Chondrocyte (in vitro differentiated cells): ENCODE results near the gene SQOR. TPM values are rescaled to one million over a fixed set of nuclear protein-coding genes. Genes with fewer than 3 reads are reported as not detected.

Experiments used
- DNase-seq: peaks from one replicate; pipeline ENCODE4 v3.0.0; 2021; ENCODE audit warnings: mixed read lengths, low spot score
- H3K27ac Mint-ChIP-seq: one replicate; pipeline ENCODE4 v1.8.0; 2021; ENCODE audit warnings: mild to moderate bottlenecking, moderate library complexity, mixed read lengths; ENCODE audit not compliant: unreplicated experiment
- H3K27me3 Mint-ChIP-seq: 2 replicates; pipeline ENCODE4 v1.8.0; 2021; ENCODE audit warnings: low read depth, mixed read lengths
- H3K36me3 Mint-ChIP-seq: 2 replicates; pipeline ENCODE4 v1.8.0; 2021; ENCODE audit warnings: low read depth, mixed read lengths
- H3K4me1 Mint-ChIP-seq: 2 replicates; pipeline ENCODE4 v1.8.0; 2021; ENCODE audit warnings: low read depth, mild to moderate bottlenecking, mixed read lengths
- H3K4me3 Mint-ChIP-seq: one replicate; pipeline ENCODE4 v1.8.0; 2021; ENCODE audit warnings: mild to moderate bottlenecking, moderate library complexity, mixed read lengths; ENCODE audit not compliant: unreplicated experiment
- H3K9me3 Mint-ChIP-seq: 2 replicates; pipeline ENCODE4 v1.8.0; 2021; ENCODE audit warnings: low read depth, mixed read lengths
- long read RNA-seq: library from polyadenylated mRNA; stranded (forward); transcript quantifications from one replicate; pipeline ENCODE4 v2.0.0, GENCODE V29; 2021
- total RNA-seq: library from RNA; stranded (reverse); gene quantifications from 3 replicates; pipeline ENCODE4 v1.2.1, GENCODE V29; 2021
- TF ChIP-seq, protein P1 (sequence below): fragments of 200-600 bp; sonication (generic); IDR thresholded peaks from 2 replicates; pipeline ENCODE4 v1.5.0; 2021; ENCODE audit warnings: antibody characterized with exemption, mild to moderate bottlenecking, moderate library complexity

Gene SQOR
- total RNA-seq = 8.9 to 10.9 TPM (median 10.5 TPM) in 3 replicates
- long read RNA-seq, transcript SQOR-201 (10 exons, 2,003 nt) = major isoform, 17 of 19 reads
- long read RNA-seq, partial matches to known transcripts = 2 of 19 reads
- long read RNA-seq, other reads (novel, unspliced or antisense) = 0 of 19 reads

GRCh38 chr15:45634432-45635190 is at the start of gene SQOR:
TSS of gene SQOR (plus strand) at chr15:45635029. CDS start at chr15:45658924, 23,895 bp downstream.
- Mint-ChIP-seq H3K27me3 (no peaks in the 10 kb centered on the region), H3K4me1 (peaks cover 34% of the 10 kb centered on the region), H3K9me3 (peaks cover 3% of the 10 kb centered on the region), H3K36me3 (no peaks in the 10 kb centered on the region), H3K27ac (peak within 1 kb of the TSS; percentile 69), H3K4me3 (peak within 1 kb of the TSS; percentile 89)
- TF ChIP-seq, protein P1, sequence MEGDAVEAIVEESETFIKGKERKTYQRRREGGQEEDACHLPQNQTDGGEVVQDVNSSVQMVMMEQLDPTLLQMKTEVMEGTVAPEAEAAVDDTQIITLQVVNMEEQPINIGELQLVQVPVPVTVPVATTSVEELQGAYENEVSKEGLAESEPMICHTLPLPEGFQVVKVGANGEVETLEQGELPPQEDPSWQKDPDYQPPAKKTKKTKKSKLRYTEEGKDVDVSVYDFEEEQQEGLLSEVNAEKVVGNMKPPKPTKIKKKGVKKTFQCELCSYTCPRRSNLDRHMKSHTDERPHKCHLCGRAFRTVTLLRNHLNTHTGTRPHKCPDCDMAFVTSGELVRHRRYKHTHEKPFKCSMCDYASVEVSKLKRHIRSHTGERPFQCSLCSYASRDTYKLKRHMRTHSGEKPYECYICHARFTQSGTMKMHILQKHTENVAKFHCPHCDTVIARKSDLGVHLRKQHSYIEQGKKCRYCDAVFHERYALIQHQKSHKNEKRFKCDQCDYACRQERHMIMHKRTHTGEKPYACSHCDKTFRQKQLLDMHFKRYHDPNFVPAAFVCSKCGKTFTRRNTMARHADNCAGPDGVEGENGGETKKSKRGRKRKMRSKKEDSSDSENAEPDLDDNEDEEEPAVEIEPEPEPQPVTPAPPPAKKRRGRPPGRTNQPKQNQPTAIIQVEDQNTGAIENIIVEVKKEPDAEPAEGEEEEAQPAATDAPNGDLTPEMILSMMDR = no peak
- DNase-seq = no peak

GRCh38 chr15:45585069-45585791 is 49.6 kb upstream of the SQOR start:
- no peaks in the 10 kb centered on the region for H3K27me3 Mint-ChIP-seq
- DNase-seq = no peak
- H3K27ac Mint-ChIP-seq = no peak overlapping the region
- peaks cover 33% of the 10 kb centered on the region for H3K4me1 Mint-ChIP-seq
- H3K4me3 Mint-ChIP-seq = no peak overlapping the region
- no peaks in the 10 kb centered on the region for H3K9me3 Mint-ChIP-seq
- H3K36me3 Mint-ChIP-seq = no peaks in the 10 kb centered on the region
- TF ChIP-seq, protein P1 = no peak

DNA sequence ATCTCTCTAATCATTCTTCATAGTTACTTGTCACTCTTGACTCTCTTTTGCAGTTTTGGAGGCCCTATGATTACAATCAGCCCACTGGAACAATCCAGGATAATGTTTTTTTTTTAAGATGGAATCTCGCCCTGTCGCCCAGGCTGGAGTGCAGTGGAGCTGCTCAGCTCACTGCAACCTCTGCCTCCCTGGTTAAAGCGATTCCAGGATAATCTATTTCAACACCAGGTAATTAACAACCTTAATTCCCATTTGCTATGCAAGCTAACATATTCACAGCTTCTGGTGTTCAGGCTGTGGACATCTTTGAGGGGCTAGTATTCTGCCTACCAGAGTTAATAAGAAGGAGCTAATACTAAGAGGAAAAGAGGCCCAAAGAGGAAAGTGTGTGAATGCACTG is 48.7 kb upstream of the SQOR start:
- H3K9me3 Mint-ChIP-seq = no peaks in the 10 kb centered on the region
- TF ChIP-seq, protein P1 = no peak
- peak overlapping the region; percentile 100 for H3K27ac Mint-ChIP-seq

GRCh38 chr15:45586601-45587094 is 48.2 kb upstream of the SQOR start:
- peak overlapping the region; percentile 99 for H3K4me3 Mint-ChIP-seq
- no peaks in the 10 kb centered on the region for H3K27me3 Mint-ChIP-seq
- peaks cover 37% of the 10 kb centered on the region for H3K4me1 Mint-ChIP-seq
- H3K9me3 Mint-ChIP-seq = no peaks in the 10 kb centered on the region
- DNase-seq = no peak
- no peaks in the 10 kb centered on the region for H3K36me3 Mint-ChIP-seq
- H3K27ac Mint-ChIP-seq = peak overlapping the region; percentile 100
- TF ChIP-seq, protein P1 = no peak

More for the DNA sequence above, 48.7 kb upstream of the SQOR start:
- Mint-ChIP-seq H3K4me3 (peak overlapping the region; percentile 99), H3K27me3 (no peaks in the 10 kb centered on the region), H3K36me3 (no peaks in the 10 kb centered on the region), H3K4me1 (peaks cover 37% of the 10 kb centered on the region)
- DNase-seq = no peak
